ENCODE data around the gene MCTP1. TPM values are rescaled to one million over a fixed set of nuclear protein-coding genes. Genes with fewer than 3 reads are reported as not detected.

MCTP1 gene
- total RNA-seq, 1 experiment from 2014 or later: 2.5 TPM

DNA sequence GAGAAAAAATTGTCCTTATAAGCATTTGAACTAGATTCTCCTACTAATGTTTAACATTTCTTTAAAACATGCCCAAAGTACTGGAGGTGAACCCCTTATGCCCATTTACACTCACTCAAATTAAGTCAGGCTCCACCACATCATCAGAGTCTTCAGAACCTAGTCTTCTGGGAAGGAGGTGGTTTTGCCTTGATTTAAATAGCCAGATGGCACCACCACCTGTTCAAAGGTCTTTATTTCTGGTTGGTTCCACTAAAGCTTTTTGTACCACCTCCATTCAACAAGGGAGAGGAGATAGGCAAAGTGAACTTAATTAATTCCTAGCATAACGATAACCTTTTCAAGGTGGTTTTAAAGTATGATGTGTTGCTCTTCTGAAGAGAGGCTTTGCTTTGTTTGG lies 476.9 kb downstream of the MCTP1 start:
- no CpG with 5 or more reads among the region's 1 CpG for WGBS (ENCODE audit: extremely low coverage, insufficient read length, low lambda C conversion rate)
- H3K27ac Mint-ChIP-seq: no peak overlapping the region
- Histone ChIP-seq H3K79me2 (ENCODE audit: insufficient read depth, low read length) (no peaks in the 10 kb centered on the region), H3K23ac (ENCODE audit: insufficient read length, low read depth, low read length) (no peak overlapping the region), H3K14ac (ENCODE audit: insufficient read depth, low read length) (no peak overlapping the region), H3K9me3 (ENCODE audit: control insufficient read depth, low read depth, low read length) (no peaks in the 10 kb centered on the region), H4K5ac (ENCODE audit: insufficient read length, low read depth, low read length) (no peak overlapping the region), H2BK15ac (ENCODE audit: low read depth, low read length) (no peak overlapping the region), H2AFZ (ENCODE audit: low read length) (no peak overlapping the region), H2BK120ac (ENCODE audit: low read depth, low read length, poor library complexity, severe bottlenecking) (no peak overlapping the region), H2BK20ac (ENCODE audit: low read depth, low read length, poor library complexity, severe bottlenecking) (no peak overlapping the region), H2BK12ac (ENCODE audit: insufficient read length, low read depth, low read length) (no peak overlapping the region), H4K20me1 (ENCODE audit: control insufficient read depth, insufficient read depth, insufficient read length) (no peaks in the 10 kb centered on the region), H4K8ac (replicated peaks; ENCODE audit: insufficient read length, low read depth, low read length) (no peak overlapping the region), H3K27ac (ENCODE audit: insufficient read length, low read depth, low read length) (no peak overlapping the region), H2AK5ac (ENCODE audit: insufficient read length, low read length) (no peak overlapping the region), H3K79me1 (ENCODE audit: insufficient read depth, low read depth, low read length, poor library complexity, severe bottlenecking) (no peaks in the 10 kb centered on the region), H3K9ac (ENCODE audit: extremely low read depth, insufficient read length, low read length) (no peak overlapping the region), H3K23me2 (ENCODE audit: insufficient read length, low read depth, low read length, poor library complexity, severe bottlenecking) (no peaks in the 10 kb centered on the region), H3K27me3 (ENCODE audit: insufficient read depth, low read length) (no peaks in the 10 kb centered on the region), H3K4me1 (ENCODE audit: insufficient read depth, low read length) (no peaks in the 10 kb centered on the region), H3K56ac (ENCODE audit: insufficient read length, low read depth, low read length) (no peak overlapping the region), H3K4me2 (ENCODE audit: insufficient read depth, insufficient read length, low read length) (no peak overlapping the region), H2BK5ac (ENCODE audit: insufficient read length, low read length) (no peak overlapping the region), H3T11ph (ENCODE audit: low read length) (no peak overlapping the region), H3K4ac (ENCODE audit: low read depth, low read length) (no peak overlapping the region), H3K18ac (ENCODE audit: insufficient read length, low read depth, low read length) (no peak overlapping the region), H4K91ac (ENCODE audit: insufficient read length, low read depth, low read length) (no peak overlapping the region)
- DNase-seq: no peak
- H3K27me3 Mint-ChIP-seq (ENCODE audit: low read depth): no peaks in the 10 kb centered on the region
- H3K4me1 Mint-ChIP-seq: peaks cover 0 to 2% of the 10 kb centered on the region in 2 experiments; a peak in 1 of 4 replicates
- no peaks in the 10 kb centered on the region for H3K36me3 Mint-ChIP-seq (ENCODE audit: insufficient read depth in 1 of 3, low read depth in 3 of 3)
- TF ChIP-seq, protein P1, sequence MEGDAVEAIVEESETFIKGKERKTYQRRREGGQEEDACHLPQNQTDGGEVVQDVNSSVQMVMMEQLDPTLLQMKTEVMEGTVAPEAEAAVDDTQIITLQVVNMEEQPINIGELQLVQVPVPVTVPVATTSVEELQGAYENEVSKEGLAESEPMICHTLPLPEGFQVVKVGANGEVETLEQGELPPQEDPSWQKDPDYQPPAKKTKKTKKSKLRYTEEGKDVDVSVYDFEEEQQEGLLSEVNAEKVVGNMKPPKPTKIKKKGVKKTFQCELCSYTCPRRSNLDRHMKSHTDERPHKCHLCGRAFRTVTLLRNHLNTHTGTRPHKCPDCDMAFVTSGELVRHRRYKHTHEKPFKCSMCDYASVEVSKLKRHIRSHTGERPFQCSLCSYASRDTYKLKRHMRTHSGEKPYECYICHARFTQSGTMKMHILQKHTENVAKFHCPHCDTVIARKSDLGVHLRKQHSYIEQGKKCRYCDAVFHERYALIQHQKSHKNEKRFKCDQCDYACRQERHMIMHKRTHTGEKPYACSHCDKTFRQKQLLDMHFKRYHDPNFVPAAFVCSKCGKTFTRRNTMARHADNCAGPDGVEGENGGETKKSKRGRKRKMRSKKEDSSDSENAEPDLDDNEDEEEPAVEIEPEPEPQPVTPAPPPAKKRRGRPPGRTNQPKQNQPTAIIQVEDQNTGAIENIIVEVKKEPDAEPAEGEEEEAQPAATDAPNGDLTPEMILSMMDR (conservative IDR thresholded peaks at IDR 0.05): no peak
- H3K9me3 Mint-ChIP-seq: no peaks in the 10 kb centered on the region
- no peak overlapping the region for H3K4me3 Mint-ChIP-seq

Data from H9 (cell line).